Amniotic stem cell (primary cell): ENCODE results near the gene ADCYAP1R1.
"Not testable (repeated sequence)": the region's sequence is repeated elsewhere in the genome, so short reads cannot be mapped to it uniquely, and the experiment has no call there.

Experiments
- DNase-seq: peaks from one replicate; lab custom pipeline; 2025; lab: John Stamatoyannopoulos, UW

Gene ADCYAP1R1

GRCh38 chr7:31134246-31135188 is 82.4 kb downstream of the ADCYAP1R1 start:
- DNase-seq, result peak; percentile 42

GRCh38 chr7:31137234-31137633 is 85.1 kb downstream of the ADCYAP1R1 start:
- no peak for DNase-seq

- DNase-seq, result no peak
These were observed 93.2 kb downstream of the ADCYAP1R1 start for GRCh38 chr7:31145339-31145738.

GRCh38 chr7:31146030-31146429 is 93.9 kb downstream of the ADCYAP1R1 start:
- no peak for DNase-seq

GRCh38 chr7:31146538-31146937 is 94.4 kb downstream of the ADCYAP1R1 start:
- DNase-seq, result no peak

- DNase-seq, result no peak
These were observed 99.7 kb downstream of the ADCYAP1R1 start for GRCh38 chr7:31151849-31152248.

GRCh38 chr7:31153318-31153717 is 101.2 kb downstream of the ADCYAP1R1 start:
- DNase-seq, result not testable (repeated sequence)

- no peak for DNase-seq
These were observed 108.8 kb downstream of the ADCYAP1R1 start for GRCh38 chr7:31160941-31161340.
